Neural progenitor cell (in vitro differentiated cells): ENCODE results near the gene CFAP20DC. TPM values are rescaled to one million over a fixed set of nuclear protein-coding genes. Genes with fewer than 3 reads are reported as not detected.

Experiments
- DNase-seq: peaks from one replicate; pipeline ENCODE4 v3.0.0-alpha.2; 2016; ENCODE audit warnings: low spot score
- H2AFZ ChIP-seq: fragments of 200-600 bp; sonication (generic); replicated peaks from 2 replicates; pipeline ENCODE4 v1.6.1; 2016; ENCODE audit warnings: antibody characterized with exemption
- H3F3A ChIP-seq: fragments of 200-600 bp; sonication (generic); 2 replicates; pipeline ENCODE4 v1.6.1; 2016; ENCODE audit warnings: antibody characterized with exemption, low read depth
- H3K27ac ChIP-seq: fragments of 200-600 bp; sonication (generic); 2 replicates; pipeline ENCODE4 v1.5.1; 2016; ENCODE audit warnings: mild to moderate bottlenecking
- H3K27me3 ChIP-seq: fragments of 200-600 bp; sonication (generic); 2 replicates; pipeline ENCODE4 v1.6.1; 2016; ENCODE audit warnings: mild to moderate bottlenecking, moderate library complexity
- H3K36me3 ChIP-seq: fragments of 200-600 bp; sonication (generic); 2 replicates; pipeline ENCODE4 v1.5.1; 2016
- H3K4me1 ChIP-seq: fragments of 200-600 bp; sonication (generic); 2 replicates; pipeline ENCODE4 v1.6.1; 2016; ENCODE audit warnings: mixed run types
- H3K4me2 ChIP-seq: fragments of 200-600 bp; sonication (generic); 2 replicates; pipeline ENCODE4 v1.6.1; 2016
- H3K4me3 ChIP-seq: fragments of 200-600 bp; sonication (generic); 2 replicates; pipeline ENCODE4 v1.5.1; 2016
- H3K79me2 ChIP-seq: fragments of 200-600 bp; sonication (generic); 2 replicates; pipeline ENCODE4 v1.6.1; 2016; ENCODE audit warnings: low read depth
- H3K9ac ChIP-seq: fragments of 200-600 bp; sonication (generic); 2 replicates; pipeline ENCODE4 v1.6.1; 2016
- H3K9me3 ChIP-seq: fragments of 200-600 bp; sonication (generic); 2 replicates; pipeline ENCODE4 v1.5.1; 2016; ENCODE audit warnings: low read depth
- H4K20me1 ChIP-seq: fragments of 200-600 bp; sonication (generic); 2 replicates; pipeline ENCODE4 v1.6.1; 2016; ENCODE audit warnings: low read depth
- H3K27ac Mint-ChIP-seq: 3 replicates; pipeline ENCODE4 v1.8.0; 2021; ENCODE audit warnings: mixed read lengths
- H3K27me3 Mint-ChIP-seq: 2 replicates; pipeline ENCODE4 v1.8.0; 2022; ENCODE audit warnings: low read depth, mild to moderate bottlenecking, inconsistent platforms, moderate library complexity, mixed read lengths; ENCODE audit not compliant: insufficient read depth
- H3K36me3 Mint-ChIP-seq: 3 replicates; pipeline ENCODE4 v1.8.0; 2021; ENCODE audit warnings: mixed read lengths
- H3K4me1 Mint-ChIP-seq: 3 replicates; pipeline ENCODE4 v1.8.0; 2021; ENCODE audit warnings: mixed read lengths
- H3K4me3 Mint-ChIP-seq: 3 replicates; pipeline ENCODE4 v1.8.0; 2021; ENCODE audit warnings: mild to moderate bottlenecking, moderate library complexity, mixed read lengths
- H3K9me3 Mint-ChIP-seq: 3 replicates; pipeline ENCODE4 v1.8.0; 2020; ENCODE audit warnings: mixed read lengths
- CTCF ChIP-seq: fragments of 200-600 bp; sonication (generic); IDR thresholded peaks from 2 replicates; pipeline ENCODE4 v1.5.1; 2017; ENCODE audit warnings: antibody characterized with exemption, mild to moderate bottlenecking
- EZH2 ChIP-seq: fragments of 200-600 bp; sonication (generic); IDR thresholded peaks from 2 replicates; pipeline ENCODE4 v1.6.1; 2017; ENCODE audit warnings: antibody characterized with exemption, mild to moderate bottlenecking, moderate library complexity
- EZH2phosphoT487 ChIP-seq: fragments of 200-600 bp; sonication (generic); IDR thresholded peaks from 2 replicates; pipeline ENCODE4 v1.6.1; 2017; ENCODE audit warnings: antibody characterized with exemption
- total RNA-seq: library from RNA; depleted of rRNA; stranded (reverse); fragments of >200 nt; gene quantifications from 2 replicates; pipeline ENCODE4 v1.2.3, GENCODE V29; 2015; ENCODE audit warnings: low replicate concordance

Gene CFAP20DC
- total RNA-seq, 1 donor from 2014 or later = 14.0 TPM

GRCh38 chr3:58998476-58999117 lies 51.2 kb downstream of the CFAP20DC start:
- H2AFZ ChIP-seq = no peak overlapping the region
- no peak overlapping the region for H3K4me2 ChIP-seq
- no peaks in the 10 kb centered on the region for H3K79me2 ChIP-seq
- Mint-ChIP-seq H3K27me3 (peaks cover under 1% of the 10 kb centered on the region), H3K27ac (no peak overlapping the region), H3K4me3 (no peak overlapping the region), H3K4me1 (no peaks in the 10 kb centered on the region), H3K36me3 (no peaks in the 10 kb centered on the region), H3K9me3 (no peaks in the 10 kb centered on the region)
- H3K27me3 ChIP-seq = no peaks in the 10 kb centered on the region
- H3K27ac ChIP-seq = no peak overlapping the region
- H3K4me3 ChIP-seq = no peak overlapping the region
- no peak for TF ChIP-seq CTCF
- no peak for TF ChIP-seq EZH2
- no peak for TF ChIP-seq EZH2phosphoT487
- H3K9ac ChIP-seq = no peak overlapping the region
- peaks cover 6% of the 10 kb centered on the region for H3K4me1 ChIP-seq
- no peaks in the 10 kb centered on the region for H3K9me3 ChIP-seq
- H4K20me1 ChIP-seq = no peaks in the 10 kb centered on the region
- DNase-seq = no peak
- no peaks in the 10 kb centered on the region for H3K36me3 ChIP-seq
- H3F3A ChIP-seq = no peaks in the 10 kb centered on the region

- no peaks in the 10 kb centered on the region for H3K9me3 Mint-ChIP-seq
- H3K27me3 Mint-ChIP-seq = peaks cover 3% of the 10 kb centered on the region
- TF ChIP-seq EZH2phosphoT487 (no peak), EZH2 (no peak), CTCF (no peak)
- H3K4me2 ChIP-seq = no peak overlapping the region
- H3F3A ChIP-seq = no peaks in the 10 kb centered on the region
- no peaks in the 10 kb centered on the region for H3K9me3 ChIP-seq
- no peak overlapping the region for H3K27ac ChIP-seq
- H2AFZ ChIP-seq = no peak overlapping the region
- H3K79me2 ChIP-seq = no peaks in the 10 kb centered on the region
- peaks cover 6% of the 10 kb centered on the region for H3K4me1 ChIP-seq
- H3K27ac Mint-ChIP-seq = no peak overlapping the region
- no peaks in the 10 kb centered on the region for H3K36me3 ChIP-seq
- no peak overlapping the region for H3K4me3 Mint-ChIP-seq
- H3K36me3 Mint-ChIP-seq = no peaks in the 10 kb centered on the region
- H3K4me1 Mint-ChIP-seq = no peaks in the 10 kb centered on the region
- no peak overlapping the region for H3K4me3 ChIP-seq
- DNase-seq = no peak
- no peaks in the 10 kb centered on the region for H3K27me3 ChIP-seq
- no peak overlapping the region for H3K9ac ChIP-seq
- no peaks in the 10 kb centered on the region for H4K20me1 ChIP-seq
These were observed 53.1 kb downstream of the CFAP20DC start for GRCh38 chr3:58996730-58997129.

- H3K36me3 ChIP-seq = no peaks in the 10 kb centered on the region
- no peaks in the 10 kb centered on the region for H3F3A ChIP-seq
- Mint-ChIP-seq H3K9me3 (no peaks in the 10 kb centered on the region), H3K27me3 (peaks cover 3% of the 10 kb centered on the region), H3K36me3 (no peaks in the 10 kb centered on the region), H3K4me3 (no peak overlapping the region), H3K27ac (no peak overlapping the region), H3K4me1 (peaks cover 4% of the 10 kb centered on the region)
- no peak overlapping the region for H2AFZ ChIP-seq
- H4K20me1 ChIP-seq = no peaks in the 10 kb centered on the region
- no peaks in the 10 kb centered on the region for H3K9me3 ChIP-seq
- H3K4me3 ChIP-seq = no peak overlapping the region
- peak; percentile 73 for DNase-seq
- no peaks in the 10 kb centered on the region for H3K79me2 ChIP-seq
- H3K27ac ChIP-seq = no peak overlapping the region
- H3K9ac ChIP-seq = no peak overlapping the region
- no peak overlapping the region for H3K4me2 ChIP-seq
- H3K4me1 ChIP-seq = peaks cover 6% of the 10 kb centered on the region
- TF ChIP-seq EZH2 = no peak
- peak; percentile 89 for TF ChIP-seq CTCF
- H3K27me3 ChIP-seq = no peaks in the 10 kb centered on the region
These were observed 55.0 kb downstream of the CFAP20DC start for GRCh38 chr3:58994746-58995330.
